Hepatocyte (in vitro differentiated cells): ENCODE measurements around the gene APBB1IP.
"Not testable (repeated sequence)": the region's sequence is repeated elsewhere in the genome, so short reads cannot be mapped to it uniquely, and the experiment has no call there.

ENCODE experiments used
- EZH2 ChIP-seq: fragments of 200-600 bp; sonication (generic); IDR thresholded peaks from 2 replicates; pipeline ENCODE4 v1.6.1; 2016; ENCODE audit warnings: antibody characterized with exemption, mild to moderate bottlenecking, borderline replicate concordance
- TF ChIP-seq, protein P1 (sequence below): fragments of 200-600 bp; sonication (generic); IDR thresholded peaks from 2 replicates; pipeline ENCODE4 v1.5.1; 2016; ENCODE audit warnings: antibody characterized with exemption, mild to moderate bottlenecking; ENCODE audit not compliant: poor library complexity

- TF ChIP-seq, protein P1, sequence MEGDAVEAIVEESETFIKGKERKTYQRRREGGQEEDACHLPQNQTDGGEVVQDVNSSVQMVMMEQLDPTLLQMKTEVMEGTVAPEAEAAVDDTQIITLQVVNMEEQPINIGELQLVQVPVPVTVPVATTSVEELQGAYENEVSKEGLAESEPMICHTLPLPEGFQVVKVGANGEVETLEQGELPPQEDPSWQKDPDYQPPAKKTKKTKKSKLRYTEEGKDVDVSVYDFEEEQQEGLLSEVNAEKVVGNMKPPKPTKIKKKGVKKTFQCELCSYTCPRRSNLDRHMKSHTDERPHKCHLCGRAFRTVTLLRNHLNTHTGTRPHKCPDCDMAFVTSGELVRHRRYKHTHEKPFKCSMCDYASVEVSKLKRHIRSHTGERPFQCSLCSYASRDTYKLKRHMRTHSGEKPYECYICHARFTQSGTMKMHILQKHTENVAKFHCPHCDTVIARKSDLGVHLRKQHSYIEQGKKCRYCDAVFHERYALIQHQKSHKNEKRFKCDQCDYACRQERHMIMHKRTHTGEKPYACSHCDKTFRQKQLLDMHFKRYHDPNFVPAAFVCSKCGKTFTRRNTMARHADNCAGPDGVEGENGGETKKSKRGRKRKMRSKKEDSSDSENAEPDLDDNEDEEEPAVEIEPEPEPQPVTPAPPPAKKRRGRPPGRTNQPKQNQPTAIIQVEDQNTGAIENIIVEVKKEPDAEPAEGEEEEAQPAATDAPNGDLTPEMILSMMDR = not testable (repeated sequence)
- TF ChIP-seq EZH2 = not testable (repeated sequence)
These were observed 36.7 kb downstream of the APBB1IP start for GRCh38 chr10:26474845-26475244.
